HepG2 (cell line): ENCODE data around the gene NCBP1. TPM values are rescaled to one million over a fixed set of nuclear protein-coding genes. Genes with fewer than 3 reads are reported as not detected.

ENCODE experiments used
- ARID4A ChIP-seq: sonication (generic); formaldehyde crosslinking; IDR thresholded peaks from 2 replicates; pipeline ENCODE4 v1.5.0; 2020; ENCODE audit warnings: mild to moderate bottlenecking, missing genetic modification reagents, borderline replicate concordance
- EEA1 ChIP-seq: sonication (generic); formaldehyde crosslinking; IDR thresholded peaks from 2 replicates; pipeline ENCODE4 v1.5.1; 2020; ENCODE audit warnings: mild to moderate bottlenecking, missing genetic modification reagents, borderline replicate concordance
- ELF1 ChIP-seq: sonication (generic); formaldehyde crosslinking; IDR thresholded peaks from 2 replicates; pipeline ENCODE4 v1.4.0; 2020; ENCODE audit warnings: missing genetic modification reagents
- HCFC1 ChIP-seq: fragments of 150-350 bp; IDR thresholded peaks from 2 replicates; pipeline ENCODE4 v1.6.1; 2014; ENCODE audit warnings: low read depth, low read length
- HMGA1 ChIP-seq: sonication (generic); formaldehyde crosslinking; conservative IDR thresholded peaks from 2 replicates; pipeline ENCODE4 v1.4.0; 2020; ENCODE audit warnings: missing genetic modification reagents
- IKZF5 ChIP-seq: IDR thresholded peaks from 2 replicates; pipeline ENCODE4 v1.6.1; 2018; ENCODE audit warnings: missing genetic modification reagents, mild to moderate bottlenecking, missing compliant biosample characterization
- KMT2B ChIP-seq: IDR thresholded peaks from 2 replicates; pipeline ENCODE4 v1.6.1; 2016; ENCODE audit warnings: missing genetic modification reagents, missing compliant biosample characterization
- NR3C1 ChIP-seq: sonication (generic); formaldehyde crosslinking; IDR thresholded peaks from 2 replicates; pipeline ENCODE4 v1.4.0; 2020; ENCODE audit warnings: missing genetic modification reagents
- PPARG ChIP-seq: conservative IDR thresholded peaks from 2 replicates; pipeline ENCODE4 v1.6.1; 2016; ENCODE audit warnings: missing biosample characterization, missing genetic modification reagents
- SOX5 ChIP-seq: IDR thresholded peaks from 2 replicates; pipeline ENCODE4 v1.6.1; 2016; ENCODE audit warnings: borderline replicate concordance
- TRIM22 ChIP-seq: fragments of 450-650 bp; IDR thresholded peaks from 2 replicates; pipeline ENCODE4 v1.6.1; 2017
- ZBTB20 ChIP-seq: sonication (generic); formaldehyde crosslinking; IDR thresholded peaks from 2 replicates; pipeline ENCODE4 v1.8.1; 2023; ENCODE audit warnings: missing genetic modification reagents, low read depth, mild to moderate bottlenecking, borderline replicate concordance
- ZFP36L2 ChIP-seq: sonication (generic); formaldehyde crosslinking; IDR thresholded peaks from 2 replicates; pipeline ENCODE4 v1.4.0; 2020; ENCODE audit warnings: missing genetic modification reagents
- ZNF326 ChIP-seq: sonication (generic); formaldehyde crosslinking; IDR thresholded peaks from 2 replicates; pipeline ENCODE4 v1.4.0; 2020; ENCODE audit warnings: missing genetic modification reagents, borderline replicate concordance
- ZNF484 ChIP-seq: sonication (generic); formaldehyde crosslinking; IDR thresholded peaks from 2 replicates; pipeline ENCODE4 v1.5.1; 2020; ENCODE audit warnings: mild to moderate bottlenecking, low read depth, missing genetic modification reagents, borderline replicate concordance
- ZNF510 ChIP-seq: sonication (generic); formaldehyde crosslinking; IDR thresholded peaks from 2 replicates; pipeline ENCODE4 v1.4.0; 2020; ENCODE audit warnings: low read depth, mild to moderate bottlenecking, missing genetic modification reagents
- ZNF562 ChIP-seq: sonication (generic); formaldehyde crosslinking; IDR thresholded peaks from 2 replicates; pipeline ENCODE4 v1.8.0; 2022; ENCODE audit warnings: missing genetic modification reagents, borderline replicate concordance
- ZNF737 ChIP-seq: sonication (generic); formaldehyde crosslinking; IDR thresholded peaks from 2 replicates; pipeline ENCODE4 v1.5.0; 2020; ENCODE audit warnings: missing genetic modification reagents, mild to moderate bottlenecking, borderline replicate concordance
- ZNF75D ChIP-seq: sonication (generic); formaldehyde crosslinking; IDR thresholded peaks from 2 replicates; pipeline ENCODE4 v1.8.1; 2023; ENCODE audit warnings: missing genetic modification reagents, mild to moderate bottlenecking, borderline replicate concordance
- ZNF784 ChIP-seq: sonication (generic); formaldehyde crosslinking; IDR thresholded peaks from 2 replicates; pipeline ENCODE4 v1.5.1; 2020; ENCODE audit warnings: missing genetic modification reagents, mild to moderate bottlenecking, borderline replicate concordance
- ZNF891 ChIP-seq: sonication (generic); formaldehyde crosslinking; IDR thresholded peaks from 2 replicates; pipeline ENCODE4 v1.5.0; 2020; ENCODE audit warnings: mild to moderate bottlenecking, missing genetic modification reagents
- ZSCAN20 ChIP-seq: sonication (generic); formaldehyde crosslinking; IDR thresholded peaks from 2 replicates; pipeline ENCODE4 v1.4.0; 2020; ENCODE audit warnings: missing genetic modification reagents, mild to moderate bottlenecking, borderline replicate concordance
- polyA plus RNA-seq, 8 experiments: library from polyadenylated mRNA; depleted of rRNA in 3 of 8; stranded (reverse) in 7 of 8; unstranded in 1 of 8; fragments of >200 nt; fragmentation: Illumina TruSeq in 4 of 8; extraction: Trizol in 4 of 8; gene quantifications; 2 replicates each; pipeline versions ENCODE4 v1.2.1 to v1.2.3, GENCODE V29; 2011 to 2016; ENCODE audit warnings: low read depth in 4 of 8, missing spikeins in 1 of 8, mixed read lengths in 1 of 8; ENCODE audit not compliant: insufficient read depth in 1 of 8
- total RNA-seq, 5 experiments: library from RNA; depleted of rRNA; stranded (reverse); fragments of >200 nt; fragmentation: Illumina TruSeq; extraction: Trizol; gene quantifications; 2 replicates each; pipeline ENCODE4 v1.2.3, GENCODE V29; 2016; ENCODE audit warnings: low read depth in 1 of 5

NCBP1 gene
- total and polyA plus RNA-seq, 2 of the 13 experiments (the other 11 are each of a cell fraction or from before 2014, with no cell fraction given), result 13.3 to 40.2 TPM

GRCh38 chr9:97632985-97633858 lies at the start of gene NCBP1, which contains the start of gene TSTD2 (continued):
- TF ChIP-seq ARID4A (CRISPR knock-in tag) (peak; percentile 92; the same call in 1 of the 2 replicates), ZNF784 (CRISPR knock-in tag) (peak; percentile 41; the same call in 1 of the 2 replicates), EEA1 (no peak), PPARG (CRISPR knock-in tag) (peak; percentile 40; the same call in 1 of the 2 replicates), ZNF891 (CRISPR knock-in tag) (no peak), ZSCAN20 (CRISPR knock-in tag) (peak; percentile 32; the same call in 1 of the 2 replicates), ZNF326 (CRISPR knock-in tag) (no peak), ZNF510 (no peak), IKZF5 (peak; percentile 78), ZNF562 (CRISPR knock-in tag) (no peak), SOX5 (peak; percentile 46; the same call in 1 of the 2 replicates), ZNF484 (CRISPR knock-in tag) (no peak), ZNF737 (CRISPR knock-in tag) (no peak), ZNF75D (CRISPR knock-in tag) (no peak), KMT2B (peak; percentile 96), HCFC1 (peak; percentile 53), ELF1 (peak; percentile 91), ZFP36L2 (no peak), ZBTB20 (CRISPR knock-in tag) (no peak; the same call in 1 of the 2 replicates), HMGA1 (CRISPR knock-in tag) (no peak), TRIM22 (no peak), NR3C1 (CRISPR knock-in tag) (no peak)
